Measurements from ENCODE around the gene HSPA4. TPM values are rescaled to one million over a fixed set of nuclear protein-coding genes. Genes with fewer than 3 reads are reported as not detected.

The HSPA4 gene
- total RNA-seq, 2 donors from 2014 or later, result 21.8 to 26.2 TPM

DNA sequence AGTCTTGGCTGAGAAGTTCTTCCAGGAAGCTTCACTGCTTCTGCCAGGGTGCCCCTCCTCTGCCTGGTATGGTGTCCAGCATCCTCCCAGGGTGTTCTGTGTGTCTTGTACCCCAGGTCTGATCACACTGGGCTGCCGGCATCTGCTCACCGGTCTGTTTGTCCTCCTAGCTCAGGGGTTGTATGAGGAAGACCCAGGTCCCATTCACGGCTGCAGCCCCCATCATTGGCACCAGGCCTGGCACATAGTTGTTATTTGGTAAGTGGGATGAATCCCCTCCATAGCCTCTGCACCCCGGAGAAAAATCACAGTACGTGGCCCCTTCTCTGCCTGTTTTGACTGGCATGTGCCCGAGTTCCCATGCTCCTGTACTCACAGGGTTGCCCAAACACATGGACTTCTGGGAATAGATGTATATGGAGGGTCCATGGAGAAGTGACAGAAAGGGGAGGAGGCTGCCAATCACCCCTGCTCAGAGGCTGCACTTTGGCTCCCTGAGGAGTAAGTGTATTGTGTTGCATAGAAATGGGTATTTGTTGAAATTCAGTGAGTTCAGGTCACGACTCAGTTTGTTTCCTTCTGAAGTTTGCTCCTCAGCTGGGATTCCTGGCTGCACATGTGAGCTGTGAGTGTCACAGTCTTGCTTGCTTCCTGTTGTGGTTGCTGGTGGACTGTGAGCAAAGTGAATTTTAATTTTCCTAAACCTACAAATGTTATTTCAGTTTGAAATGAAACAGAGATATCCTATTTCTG is 96.2 kb downstream of the HSPA4 start:
- no peaks in the 10 kb centered on the region for H3K27me3 ChIP-seq
- no peaks in the 10 kb centered on the region for H3K36me3 ChIP-seq (replicated peaks in 1 of 2; ENCODE audit: insufficient read depth in 1 of 2, low read depth in 2 of 2)
- H3K4me3 ChIP-seq, result no peak overlapping the region
- no peak for DNase-seq
- intact Hi-C loops (cut with DNase I), result no loop called here
- ATAC-seq, result no peak
- no peak overlapping the region for H3K27ac ChIP-seq
- TF ChIP-seq, protein P1, sequence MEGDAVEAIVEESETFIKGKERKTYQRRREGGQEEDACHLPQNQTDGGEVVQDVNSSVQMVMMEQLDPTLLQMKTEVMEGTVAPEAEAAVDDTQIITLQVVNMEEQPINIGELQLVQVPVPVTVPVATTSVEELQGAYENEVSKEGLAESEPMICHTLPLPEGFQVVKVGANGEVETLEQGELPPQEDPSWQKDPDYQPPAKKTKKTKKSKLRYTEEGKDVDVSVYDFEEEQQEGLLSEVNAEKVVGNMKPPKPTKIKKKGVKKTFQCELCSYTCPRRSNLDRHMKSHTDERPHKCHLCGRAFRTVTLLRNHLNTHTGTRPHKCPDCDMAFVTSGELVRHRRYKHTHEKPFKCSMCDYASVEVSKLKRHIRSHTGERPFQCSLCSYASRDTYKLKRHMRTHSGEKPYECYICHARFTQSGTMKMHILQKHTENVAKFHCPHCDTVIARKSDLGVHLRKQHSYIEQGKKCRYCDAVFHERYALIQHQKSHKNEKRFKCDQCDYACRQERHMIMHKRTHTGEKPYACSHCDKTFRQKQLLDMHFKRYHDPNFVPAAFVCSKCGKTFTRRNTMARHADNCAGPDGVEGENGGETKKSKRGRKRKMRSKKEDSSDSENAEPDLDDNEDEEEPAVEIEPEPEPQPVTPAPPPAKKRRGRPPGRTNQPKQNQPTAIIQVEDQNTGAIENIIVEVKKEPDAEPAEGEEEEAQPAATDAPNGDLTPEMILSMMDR (IDR thresholded peaks at IDR 0.05), result no peak
- TF ChIP-seq POLR2A (IDR thresholded peaks at IDR 0.05), result no peak
- peaks cover 12% of the 10 kb centered on the region for H3K4me1 ChIP-seq
- WGBS, 2 donors, result 87 to 95% methylated on average over 7 of the region's 7 CpGs
- H3K9me3 ChIP-seq, result no peaks in the 10 kb centered on the region

DNA sequence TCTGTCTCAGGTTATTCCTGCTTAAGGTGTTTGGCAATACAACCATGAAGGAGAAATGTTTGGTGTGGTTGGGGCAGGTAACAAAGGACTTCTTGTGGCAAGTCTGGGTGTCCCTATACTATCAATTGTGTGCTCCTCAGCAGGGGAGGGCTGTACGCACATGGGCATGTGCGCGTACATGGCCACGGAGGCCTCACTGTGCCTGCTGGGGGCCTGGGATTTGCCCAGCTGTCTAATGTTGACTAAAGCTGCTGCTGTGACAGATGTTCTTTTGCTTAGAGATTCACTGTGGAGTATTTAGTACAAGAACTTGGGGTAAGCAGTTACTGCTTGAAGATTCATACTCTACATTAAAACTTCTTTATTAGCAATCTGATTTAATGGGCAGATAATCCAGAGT is 97.5 kb downstream of the HSPA4 start:
- TF ChIP-seq POLR2A (IDR thresholded peaks at IDR 0.05), result no peak
- TF ChIP-seq, protein P1 (IDR thresholded peaks at IDR 0.05), result no peak
- Histone ChIP-seq H3K36me3 (replicated peaks in 1 of 2; ENCODE audit: insufficient read depth in 1 of 2, low read depth in 2 of 2) (no peaks in the 10 kb centered on the region), H3K9me3 (no peaks in the 10 kb centered on the region), H3K27me3 (no peaks in the 10 kb centered on the region), H3K27ac (peak overlapping the region in 2 of 4 donors; percentile 35 to 58), H3K4me1 (peaks cover 12% of the 10 kb centered on the region), H3K4me3 (no peak overlapping the region)
- DNase-seq (peak; percentile 54 to 82 (median 71)), ATAC-seq (peak; percentile 86)
- 35% methylated on average over 4 of the region's 4 CpGs; no CpG with 5 or more reads in 1 of the 2 donors for WGBS, 2 donors
- intact Hi-C loops (cut with DNase I), result no loop called here

DNA sequence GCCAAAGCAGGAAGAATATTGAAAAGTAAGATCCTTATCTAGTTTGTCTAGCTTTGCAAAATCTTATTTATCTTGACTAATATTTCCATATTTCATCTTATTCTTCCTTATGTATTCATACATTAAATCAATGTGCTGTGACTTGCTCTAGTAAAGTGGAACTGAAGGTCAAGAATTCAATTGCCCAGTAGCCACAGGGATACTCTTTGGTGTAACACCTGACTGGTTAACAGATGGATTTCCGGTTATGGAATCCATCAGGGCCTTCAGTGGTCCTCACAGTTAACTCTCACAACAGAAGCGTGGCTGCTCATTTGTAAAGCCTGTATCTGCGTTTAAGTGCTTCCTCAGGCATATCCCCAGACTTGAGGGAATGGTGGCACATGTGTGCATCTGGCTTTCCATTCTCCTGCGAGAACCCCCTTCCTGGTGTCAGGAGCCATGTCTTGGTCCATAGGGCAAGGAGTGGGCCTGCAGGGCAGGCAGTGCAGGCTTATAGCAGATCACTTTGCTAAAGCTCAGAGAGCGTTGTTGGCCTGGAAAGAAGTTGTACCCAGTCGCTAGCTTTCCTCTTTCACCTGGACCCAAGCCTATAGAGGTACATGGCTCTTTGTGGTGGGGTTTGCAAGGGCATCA is 99.2 kb downstream of the HSPA4 start:
- Histone ChIP-seq H3K4me3 (no peak overlapping the region), H3K27me3 (no peaks in the 10 kb centered on the region), H3K9me3 (no peaks in the 10 kb centered on the region), H3K4me1 (peaks cover 12% of the 10 kb centered on the region), H3K36me3 (replicated peaks in 1 of 2; ENCODE audit: insufficient read depth in 1 of 2, low read depth in 2 of 2) (no peaks in the 10 kb centered on the region), H3K27ac (no peak overlapping the region)
- WGBS, 2 donors, result 96 to 98% methylated on average over 6 of the region's 6 CpGs
- intact Hi-C loops (cut with DNase I), result no loop called here
- DNase-seq, result no peak
- TF ChIP-seq, protein P1 (IDR thresholded peaks at IDR 0.05), result no peak
- no peak for TF ChIP-seq POLR2A (IDR thresholded peaks at IDR 0.05)
- no peak for ATAC-seq

DNA sequence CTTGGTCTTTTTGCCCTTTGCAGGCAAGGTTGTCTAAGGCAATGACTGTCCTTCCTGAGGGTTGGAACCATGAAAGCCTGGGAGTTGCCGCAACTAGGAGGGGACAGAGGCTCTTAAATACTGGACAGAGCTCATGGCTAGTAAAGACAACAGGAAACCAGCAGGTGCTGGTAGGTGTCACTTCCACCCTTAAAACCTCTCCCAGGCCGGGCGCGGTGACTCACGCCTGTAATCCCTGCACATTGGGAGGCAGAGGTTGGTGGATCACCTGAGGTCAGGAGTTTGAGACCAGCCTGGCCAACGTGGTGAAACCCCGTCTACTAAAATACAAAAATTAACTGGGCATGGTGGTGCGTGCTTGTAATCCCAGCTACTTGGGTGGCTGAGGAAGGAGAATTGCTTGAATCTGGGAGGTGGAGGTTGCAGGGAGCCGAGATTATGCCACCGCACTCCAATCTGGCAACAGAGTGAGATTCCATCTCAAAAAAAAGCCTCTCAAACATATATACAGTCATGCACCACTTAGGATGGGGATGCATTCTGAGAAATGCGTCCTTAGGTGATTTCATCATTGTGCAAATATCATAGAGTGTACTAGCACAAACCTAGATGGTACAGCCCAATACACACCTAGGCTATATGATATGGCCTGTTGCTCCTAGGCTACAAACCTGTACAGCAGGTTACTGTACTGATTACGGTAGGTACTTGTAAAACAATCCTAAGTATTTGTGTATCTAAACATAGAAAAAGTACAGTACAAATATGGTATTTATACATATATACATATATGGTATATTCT is 102.7 kb downstream of the HSPA4 start:
- ATAC-seq (no peak), DNase-seq (no peak)
- peaks cover 8% of the 10 kb centered on the region for H3K4me1 ChIP-seq
- H3K27me3 ChIP-seq, result no peaks in the 10 kb centered on the region
- H3K36me3 ChIP-seq (replicated peaks in 1 of 2; ENCODE audit: insufficient read depth in 1 of 2, low read depth in 2 of 2), result no peaks in the 10 kb centered on the region
- intact Hi-C loops (cut with DNase I), result no loop called here
- TF ChIP-seq POLR2A (IDR thresholded peaks at IDR 0.05), result no peak
- TF ChIP-seq, protein P1 (IDR thresholded peaks at IDR 0.05), result no peak
- WGBS, 2 donors, result 92 to 93% methylated on average over 10 to 12 of the region's 12 CpGs
- H3K4me3 ChIP-seq, result no peak overlapping the region
- H3K9me3 ChIP-seq, result no peaks in the 10 kb centered on the region
- no peak overlapping the region for H3K27ac ChIP-seq
